GM06990 (cell line): Measurements from ENCODE around the gene ATP5PD.
"Not testable (repeated sequence)": the region's sequence is repeated elsewhere in the genome, so short reads cannot be mapped to it uniquely, and the experiment has no call there.

Experiments used
- DNase-seq: peaks from one replicate; pipeline ENCODE4 v3.0.0-alpha.2; 2011; ENCODE audit not compliant: insufficient read length; ENCODE audit errors: extremely low read depth
- H3K27me3 ChIP-seq: replicated peaks from 2 replicates; pipeline ENCODE4 v1.6.0; 2011; ENCODE audit warnings: low read length; ENCODE audit not compliant: control insufficient read depth, insufficient read depth
- H3K36me3 ChIP-seq: 2 replicates; pipeline ENCODE4 v1.5.1; 2011; ENCODE audit warnings: low read length; ENCODE audit not compliant: control insufficient read depth, insufficient read depth
- H3K4me3 ChIP-seq: replicated peaks from 2 replicates; pipeline ENCODE4 v1.5.1; 2011; ENCODE audit warnings: low read depth, mild to moderate bottlenecking, control low read depth, low read length
- TF ChIP-seq, protein P1 (sequence below): IDR thresholded peaks from 2 replicates; pipeline ENCODE4 v1.5.1; 2011; ENCODE audit warnings: low read length, control low read depth, mild to moderate bottlenecking, inconsistent platforms; ENCODE audit not compliant: insufficient read depth, poor library complexity, severe bottlenecking

Gene ATP5PD

GRCh38 chr17:75031972-75032719, 14.6 kb downstream of the ATP5PD start:
- no peaks in the 10 kb centered on the region; the same call in 1 of the 2 replicates for H3K36me3 ChIP-seq
- H3K27me3 ChIP-seq = no peaks in the 10 kb centered on the region
- peak overlapping the region; percentile 74 for H3K4me3 ChIP-seq
- no peak for DNase-seq
- TF ChIP-seq, protein P1, sequence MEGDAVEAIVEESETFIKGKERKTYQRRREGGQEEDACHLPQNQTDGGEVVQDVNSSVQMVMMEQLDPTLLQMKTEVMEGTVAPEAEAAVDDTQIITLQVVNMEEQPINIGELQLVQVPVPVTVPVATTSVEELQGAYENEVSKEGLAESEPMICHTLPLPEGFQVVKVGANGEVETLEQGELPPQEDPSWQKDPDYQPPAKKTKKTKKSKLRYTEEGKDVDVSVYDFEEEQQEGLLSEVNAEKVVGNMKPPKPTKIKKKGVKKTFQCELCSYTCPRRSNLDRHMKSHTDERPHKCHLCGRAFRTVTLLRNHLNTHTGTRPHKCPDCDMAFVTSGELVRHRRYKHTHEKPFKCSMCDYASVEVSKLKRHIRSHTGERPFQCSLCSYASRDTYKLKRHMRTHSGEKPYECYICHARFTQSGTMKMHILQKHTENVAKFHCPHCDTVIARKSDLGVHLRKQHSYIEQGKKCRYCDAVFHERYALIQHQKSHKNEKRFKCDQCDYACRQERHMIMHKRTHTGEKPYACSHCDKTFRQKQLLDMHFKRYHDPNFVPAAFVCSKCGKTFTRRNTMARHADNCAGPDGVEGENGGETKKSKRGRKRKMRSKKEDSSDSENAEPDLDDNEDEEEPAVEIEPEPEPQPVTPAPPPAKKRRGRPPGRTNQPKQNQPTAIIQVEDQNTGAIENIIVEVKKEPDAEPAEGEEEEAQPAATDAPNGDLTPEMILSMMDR = no peak

DNA sequence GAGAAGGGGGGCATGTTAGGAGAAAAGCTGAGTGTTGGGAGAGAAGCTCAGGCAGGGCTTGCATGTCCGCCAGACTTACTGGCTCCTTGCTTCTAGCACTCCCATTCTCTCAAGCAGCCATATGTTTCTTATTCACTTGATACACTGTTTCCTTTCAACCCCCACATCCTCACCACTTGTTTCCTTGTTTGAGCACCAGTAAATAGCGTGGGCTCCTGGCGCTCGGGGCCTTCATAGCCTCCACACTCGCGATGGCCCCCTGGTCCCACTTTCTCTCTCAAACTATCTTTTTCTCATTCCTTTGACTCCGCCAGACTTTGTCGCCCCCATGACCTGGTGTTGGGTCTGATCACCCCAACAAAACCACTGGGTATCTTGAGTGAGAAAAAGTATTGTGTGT, 16.6 kb downstream of the ATP5PD start:
- no peaks in the 10 kb centered on the region for H3K36me3 ChIP-seq
- no peak for DNase-seq
- H3K4me3 ChIP-seq = no peak overlapping the region
- TF ChIP-seq, protein P1 = no peak
- no peaks in the 10 kb centered on the region for H3K27me3 ChIP-seq

- not testable (repeated sequence) for DNase-seq, H3K4me3 ChIP-seq, H3K36me3 ChIP-seq, H3K27me3 ChIP-seq
These were observed 20.1 kb downstream of the ATP5PD start for GRCh38 chr17:75026650-75027049.

- H3K36me3 ChIP-seq = peaks cover 16% of the 10 kb centered on the region
- H3K27me3 ChIP-seq, H3K4me3 ChIP-seq, DNase-seq: not testable (repeated sequence)
These were observed 21.4 kb downstream of the ATP5PD start for GRCh38 chr17:75025398-75025734.

DNA sequence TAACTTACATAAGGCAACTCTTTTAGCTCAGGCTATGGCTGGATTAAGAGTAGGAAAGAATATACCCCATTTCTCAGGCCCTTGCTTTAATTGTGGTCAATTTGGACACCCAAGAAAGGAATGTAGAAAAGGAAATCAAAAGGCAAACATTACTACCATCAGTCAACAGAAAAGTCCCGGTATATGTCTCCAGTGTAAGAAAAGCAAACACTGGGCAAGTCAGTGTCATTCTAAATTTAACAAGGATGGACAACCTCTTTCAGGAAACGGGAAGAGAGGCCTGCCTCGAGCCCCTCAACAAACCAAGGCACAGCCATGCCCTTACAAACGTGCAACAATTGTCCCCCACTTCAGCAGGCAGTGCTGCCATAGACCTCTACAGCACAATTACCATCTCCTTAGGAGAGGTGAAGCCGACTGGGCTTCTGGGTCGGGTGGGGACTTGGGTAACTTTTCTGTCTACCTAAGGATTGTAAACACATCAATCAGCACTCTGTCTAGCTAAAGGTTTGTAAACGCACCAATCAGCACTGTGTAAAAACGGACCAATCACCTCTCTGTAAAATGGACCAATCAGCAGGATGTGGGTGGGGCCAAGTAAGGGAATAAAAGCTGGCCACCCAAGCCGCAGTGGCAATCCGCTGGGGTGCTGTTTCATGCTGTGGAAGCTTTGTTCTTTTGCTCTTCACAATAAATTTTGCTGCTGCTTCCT, 21.9 kb downstream of the ATP5PD start:
- TF ChIP-seq, protein P1 = no peak
- no peak for DNase-seq
- Histone ChIP-seq H3K4me3 (no peak overlapping the region), H3K27me3 (no peaks in the 10 kb centered on the region), H3K36me3 (peaks cover 16% of the 10 kb centered on the region)

DNA sequence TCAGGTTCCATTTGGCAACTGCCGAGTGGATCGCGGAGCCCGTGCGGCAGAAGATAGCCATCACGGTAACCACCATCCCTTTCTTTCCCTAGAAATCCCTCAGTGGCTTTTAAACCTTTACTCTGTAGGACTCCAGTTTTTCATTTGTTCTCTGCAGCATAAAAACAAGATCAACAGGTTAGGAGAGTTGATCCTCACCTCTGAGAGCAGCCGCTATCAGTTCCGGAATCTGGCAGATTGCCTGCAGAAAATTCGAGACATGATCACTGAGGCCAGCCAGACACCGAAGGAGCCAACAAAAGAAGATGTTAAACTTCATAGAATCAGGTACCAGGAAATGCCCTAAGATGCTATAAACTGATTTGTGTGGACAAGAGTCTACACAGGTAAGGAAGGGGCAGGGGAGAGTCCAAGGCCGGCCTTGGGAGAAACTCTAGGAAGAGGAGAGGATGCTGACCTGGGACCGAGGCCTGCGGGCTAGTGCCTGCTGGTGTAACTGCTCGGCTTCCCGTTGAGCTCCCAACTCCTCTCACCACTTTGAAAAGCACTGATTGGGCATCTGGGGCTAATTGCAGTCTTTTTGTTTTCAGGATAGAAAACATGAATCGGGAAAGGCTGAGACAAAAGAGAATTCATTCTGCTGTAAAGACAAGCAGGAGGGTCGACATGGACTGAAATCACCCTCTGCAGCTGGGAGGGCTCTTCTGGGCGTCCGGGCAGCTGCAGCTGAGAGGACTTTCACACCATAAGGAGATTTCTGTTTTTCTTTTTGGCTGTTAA, 26.2 kb downstream of the ATP5PD start:
- Histone ChIP-seq H3K27me3 (no peaks in the 10 kb centered on the region), H3K4me3 (no peak overlapping the region), H3K36me3 (peaks cover 21% of the 10 kb centered on the region)
- TF ChIP-seq, protein P1 = no peak
- DNase-seq = no peak
